ENCODE data around the gene ADI1.

ADI1 gene

GRCh38 chr2:3483986-3484960 is 35.1 kb downstream of the ADI1 start:
- TF ChIP-seq CTCF (IDR thresholded peaks at IDR 0.05; ENCODE audit: low read depth, low read length) = no peak
- H3K4me3 ChIP-seq (ENCODE audit: low read depth, low read length) = no peak overlapping the region

- H3K4me3 ChIP-seq (ENCODE audit: low read depth, low read length) = no peak overlapping the region
- TF ChIP-seq CTCF (IDR thresholded peaks at IDR 0.05; ENCODE audit: low read depth, low read length) = no peak
Measured at GRCh38 chr2:3483227-3483985, 35.9 kb downstream of the ADI1 start.

GRCh38 chr2:3482363-3482821 is 36.9 kb downstream of the ADI1 start:
- H3K4me3 ChIP-seq (ENCODE audit: low read depth, low read length) = no peak overlapping the region
- TF ChIP-seq CTCF (IDR thresholded peaks at IDR 0.05; ENCODE audit: low read depth, low read length) = no peak

GRCh38 chr2:3481736-3482362 is 37.5 kb downstream of the ADI1 start:
- TF ChIP-seq CTCF (IDR thresholded peaks at IDR 0.05; ENCODE audit: low read depth, low read length) = no peak
- no peak overlapping the region for H3K4me3 ChIP-seq (ENCODE audit: low read depth, low read length)

GRCh38 chr2:3481011-3481400 is 38.3 kb downstream of the ADI1 start:
- H3K4me3 ChIP-seq (ENCODE audit: low read depth, low read length) = no peak overlapping the region
- no peak for TF ChIP-seq CTCF (IDR thresholded peaks at IDR 0.05; ENCODE audit: low read depth, low read length)

GRCh38 chr2:3480352-3481010 is 38.9 kb downstream of the ADI1 start:
- no peak for TF ChIP-seq CTCF (IDR thresholded peaks at IDR 0.05; ENCODE audit: low read depth, low read length)
- no peak overlapping the region for H3K4me3 ChIP-seq (ENCODE audit: low read depth, low read length)
